Caco-2 (cell line): ENCODE results near the gene SERTM1. TPM values are rescaled to one million over a fixed set of nuclear protein-coding genes. Genes with fewer than 3 reads are reported as not detected.

Experiments
- BruUV-seq: library from RNA; stranded (reverse); fragments of 400-500 nt; replicated peaks from 2 replicates; lab custom pipeline; 2021; lab: Mats Ljungman, UMichigan
- CTCF ChIA-PET: fragments of 300-600 bp; sonication (Branson Sonifier 250); formaldehyde crosslinking; loops from one replicate; lab custom pipeline; 2022; ENCODE audit warnings: antibody characterized with exemption; lab: Charles Lee
- POLR2A ChIA-PET: fragments of 300-600 bp; sonication (Branson Sonifier 250); formaldehyde crosslinking; loops from one replicate; lab custom pipeline; 2022; ENCODE audit warnings: antibody characterized with exemption; lab: Charles Lee
- DNase-seq, 2 experiments: peaks; one replicate each; pipeline versions ENCODE4 v3.0.0 to v3.0.0-alpha.2; 2020 to 2022
- H3K27me3 ChIP-seq: replicated peaks from 2 replicates; pipeline ENCODE4 v1.6.0; 2011; ENCODE audit warnings: low read length; ENCODE audit not compliant: control insufficient read depth, insufficient read depth
- H3K36me3 ChIP-seq: 2 replicates; pipeline ENCODE4 v1.5.1; 2011; ENCODE audit warnings: low read length; ENCODE audit not compliant: control insufficient read depth, insufficient read depth
- H3K4me1 ChIP-seq: fragments of 250-450 bp; sonication (Bioruptor Pico); 2 replicates; pipeline ENCODE4 v1.5.1; 2020; ENCODE audit warnings: mild to moderate bottlenecking
- H3K4me3 ChIP-seq: 2 replicates; pipeline ENCODE4 v1.5.1; 2011; ENCODE audit warnings: low read depth, mild to moderate bottlenecking, control low read depth, low read length
- H3K9me3 ChIP-seq: fragments of 250-450 bp; sonication (Bioruptor Pico); 2 replicates; pipeline ENCODE4 v1.5.1; 2020; ENCODE audit warnings: mild to moderate bottlenecking, moderate library complexity
- H3K27ac Mint-ChIP-seq: one replicate; pipeline ENCODE4 v1.8.0; 2022; ENCODE audit warnings: mixed read lengths; ENCODE audit not compliant: unreplicated experiment
- H3K27me3 Mint-ChIP-seq: one replicate; pipeline ENCODE4 v1.8.0; 2022; ENCODE audit warnings: mixed read lengths; ENCODE audit not compliant: insufficient read depth, unreplicated experiment
- H3K36me3 Mint-ChIP-seq: one replicate; pipeline ENCODE4 v1.8.0; 2022; ENCODE audit warnings: mild to moderate bottlenecking, mixed read lengths; ENCODE audit not compliant: insufficient read depth, unreplicated experiment
- H3K4me1 Mint-ChIP-seq: one replicate; pipeline ENCODE4 v1.8.0; 2022; ENCODE audit warnings: low read depth, mixed read lengths; ENCODE audit not compliant: unreplicated experiment
- H3K4me3 Mint-ChIP-seq: one replicate; pipeline ENCODE4 v1.8.0; 2022; ENCODE audit warnings: mild to moderate bottlenecking, moderate library complexity, mixed read lengths; ENCODE audit not compliant: unreplicated experiment
- H3K9me3 Mint-ChIP-seq: one replicate; pipeline ENCODE4 v1.8.0; 2022; ENCODE audit warnings: mixed read lengths; ENCODE audit not compliant: unreplicated experiment
- intact Hi-C: fragments of 100-400 bp; cut with micrococcal nuclease; formaldehyde crosslinking; loops from one replicate; pipeline ENCODE4 v1.10.0; 2022; ENCODE audit not compliant: unreplicated experiment
- total RNA-seq: library from RNA; stranded (reverse); gene quantifications from 2 replicates; pipeline ENCODE4 v1.2.3, GENCODE V29; 2022
- TF ChIP-seq, protein P1 (sequence below), 2 experiments: fragments of 200-600 bp in 1 of 2; IDR thresholded peaks; 1 replicate in 1 of 2; 2 replicates in 1 of 2; pipeline versions ENCODE4 v1.5.1 to v1.8.0; 2011 to 2022; ENCODE audit warnings: antibody characterized with exemption in 1 of 2, control low read depth in 1 of 2, inconsistent platforms in 1 of 2, low read depth in 1 of 2, low read length in 1 of 2, mild to moderate bottlenecking in 1 of 2, moderate library complexity in 1 of 2; ENCODE audit not compliant: insufficient read depth in 1 of 2, severe bottlenecking in 1 of 2, unreplicated experiment in 1 of 2

Gene SERTM1
- total RNA-seq, 1 experiment from 2014 or later = not detected

DNA sequence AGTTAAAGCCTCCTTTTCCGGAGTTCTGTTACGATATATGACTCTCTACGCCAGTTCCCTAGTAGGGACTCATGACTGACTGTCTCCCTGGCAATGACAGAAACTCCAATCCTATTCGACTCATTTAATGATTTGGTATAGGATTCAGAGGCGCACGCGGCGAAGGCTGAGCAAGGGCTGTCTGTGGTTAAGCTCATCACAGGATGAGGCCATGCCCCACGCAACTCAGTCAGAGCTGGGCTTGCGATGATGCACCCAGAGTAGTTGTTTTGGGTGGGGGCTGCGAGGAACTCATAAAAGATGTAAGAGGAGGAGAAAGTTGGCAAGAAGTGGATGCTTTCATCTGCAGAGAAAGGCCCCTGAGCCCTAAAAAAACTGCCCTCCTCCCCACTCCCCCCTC is 468 bp upstream of the SERTM1 start:
- Mint-ChIP-seq H3K9me3 (no peaks in the 10 kb centered on the region), H3K27ac (no peak overlapping the region), H3K4me3 (no peak overlapping the region), H3K27me3 (peaks cover 16% of the 10 kb centered on the region), H3K36me3 (no peaks in the 10 kb centered on the region), H3K4me1 (no peaks in the 10 kb centered on the region)
- TF ChIP-seq, protein P1, sequence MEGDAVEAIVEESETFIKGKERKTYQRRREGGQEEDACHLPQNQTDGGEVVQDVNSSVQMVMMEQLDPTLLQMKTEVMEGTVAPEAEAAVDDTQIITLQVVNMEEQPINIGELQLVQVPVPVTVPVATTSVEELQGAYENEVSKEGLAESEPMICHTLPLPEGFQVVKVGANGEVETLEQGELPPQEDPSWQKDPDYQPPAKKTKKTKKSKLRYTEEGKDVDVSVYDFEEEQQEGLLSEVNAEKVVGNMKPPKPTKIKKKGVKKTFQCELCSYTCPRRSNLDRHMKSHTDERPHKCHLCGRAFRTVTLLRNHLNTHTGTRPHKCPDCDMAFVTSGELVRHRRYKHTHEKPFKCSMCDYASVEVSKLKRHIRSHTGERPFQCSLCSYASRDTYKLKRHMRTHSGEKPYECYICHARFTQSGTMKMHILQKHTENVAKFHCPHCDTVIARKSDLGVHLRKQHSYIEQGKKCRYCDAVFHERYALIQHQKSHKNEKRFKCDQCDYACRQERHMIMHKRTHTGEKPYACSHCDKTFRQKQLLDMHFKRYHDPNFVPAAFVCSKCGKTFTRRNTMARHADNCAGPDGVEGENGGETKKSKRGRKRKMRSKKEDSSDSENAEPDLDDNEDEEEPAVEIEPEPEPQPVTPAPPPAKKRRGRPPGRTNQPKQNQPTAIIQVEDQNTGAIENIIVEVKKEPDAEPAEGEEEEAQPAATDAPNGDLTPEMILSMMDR (IDR thresholded peaks at IDR 0.05; ENCODE audit: insufficient read depth in 1 of 2, low read depth in 1 of 2, low read length in 1 of 2, severe bottlenecking in 1 of 2, unreplicated experiment in 1 of 2) = no peak
- Histone ChIP-seq H3K36me3 (no peaks in the 10 kb centered on the region), H3K9me3 (0 out of 2 replicates have a peak, but pooled peaks cover 3% of the 10 kb centered on the region), H3K4me1 (no peaks in the 10 kb centered on the region), H3K4me3 (no peak overlapping the region), H3K27me3 (no peaks in the 10 kb centered on the region; the same call in 1 of the 2 replicates)
- no peak for DNase-seq
- intact Hi-C loops = no loop called here
- no TSS peak for BruUV-seq
- POLR2A ChIA-PET = no interaction called here
- CTCF ChIA-PET = no interaction called here

GRCh38 chr13:36674337-36675212 is 755 bp downstream of the SERTM1 start:
- Histone ChIP-seq H3K27me3 (no peaks in the 10 kb centered on the region; the same call in 1 of the 2 replicates), H3K9me3 (0 out of 2 replicates have a peak, but pooled peaks cover 3% of the 10 kb centered on the region), H3K4me1 (no peaks in the 10 kb centered on the region), H3K4me3 (no peak overlapping the region), H3K36me3 (no peaks in the 10 kb centered on the region)
- no TSS peak for BruUV-seq
- DNase-seq = no peak
- intact Hi-C loops = no loop called here
- no peaks in the 10 kb centered on the region for H3K4me1 Mint-ChIP-seq
- no peaks in the 10 kb centered on the region for H3K9me3 Mint-ChIP-seq
- TF ChIP-seq, protein P1 (IDR thresholded peaks at IDR 0.05; ENCODE audit: insufficient read depth in 1 of 2, low read depth in 1 of 2, low read length in 1 of 2, severe bottlenecking in 1 of 2, unreplicated experiment in 1 of 2) = no peak
- no peaks in the 10 kb centered on the region for H3K36me3 Mint-ChIP-seq
- no peak overlapping the region for H3K4me3 Mint-ChIP-seq
- H3K27ac Mint-ChIP-seq = no peak overlapping the region
- ChIA-PET CTCF (no interaction called here), POLR2A (no interaction called here)
- H3K27me3 Mint-ChIP-seq = peaks cover 13% of the 10 kb centered on the region

DNA sequence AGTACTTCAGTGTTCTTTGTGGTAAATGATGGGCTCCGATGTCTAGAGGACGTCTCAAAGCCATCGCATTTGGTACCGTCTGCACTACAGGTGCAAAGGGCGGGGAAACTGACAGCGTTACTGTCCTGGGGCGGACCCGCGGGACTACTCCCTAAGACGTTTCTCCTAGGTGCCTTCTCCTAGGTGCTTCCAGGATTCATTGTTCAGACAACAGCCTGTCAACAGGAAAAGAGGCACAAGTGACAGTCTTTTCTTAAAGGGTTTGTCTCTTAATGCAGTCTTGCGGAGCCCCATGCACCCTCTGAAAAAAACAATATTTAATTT is 1.4 kb downstream of the SERTM1 start:
- TF ChIP-seq, protein P1 (IDR thresholded peaks at IDR 0.05; ENCODE audit: insufficient read depth in 1 of 2, low read depth in 1 of 2, low read length in 1 of 2, severe bottlenecking in 1 of 2, unreplicated experiment in 1 of 2) = no peak
- CTCF ChIA-PET = no interaction called here
- intact Hi-C loops = no loop called here
- Mint-ChIP-seq H3K27ac (no peak overlapping the region), H3K4me3 (no peak overlapping the region), H3K36me3 (no peaks in the 10 kb centered on the region), H3K4me1 (no peaks in the 10 kb centered on the region), H3K9me3 (no peaks in the 10 kb centered on the region), H3K27me3 (peaks cover 15% of the 10 kb centered on the region)
- no peaks in the 10 kb centered on the region; the same call in 1 of the 2 replicates for H3K27me3 ChIP-seq
- H3K4me1 ChIP-seq = no peaks in the 10 kb centered on the region
- POLR2A ChIA-PET = no interaction called here
- no TSS peak for BruUV-seq
- H3K36me3 ChIP-seq = no peaks in the 10 kb centered on the region
- 0 out of 2 replicates have a peak, but pooled peaks cover 3% of the 10 kb centered on the region for H3K9me3 ChIP-seq
- DNase-seq = no peak
- no peak overlapping the region for H3K4me3 ChIP-seq
